GM23338 (cell line): Measurements from ENCODE around the gene SGK1. TPM values are rescaled to one million over a fixed set of nuclear protein-coding genes. Genes with fewer than 3 reads are reported as not detected.

Experiments used
- ATAC-seq: fragments of 200-7000 bp; cut with Tn5 transposase; 3 replicates; pipeline ENCODE4 v1.9.1; 2020
- DNase-seq: peaks from one replicate; pipeline ENCODE4 v3.0.0-alpha.2; 2015; ENCODE audit warnings: low spot score
- H2AFZ ChIP-seq: fragments of 200-600 bp; sonication (generic); 2 replicates; pipeline ENCODE4 v1.8.0; 2016; ENCODE audit warnings: antibody characterized with exemption, mild to moderate bottlenecking, moderate library complexity
- H3F3A ChIP-seq: fragments of 200-600 bp; sonication (generic); replicated peaks from 2 replicates; pipeline ENCODE4 v1.8.0; 2017; ENCODE audit warnings: antibody characterized with exemption, mixed run types, low read depth
- H3K27ac ChIP-seq: fragments of 200-600 bp; sonication (generic); 2 replicates; pipeline ENCODE4 v1.6.1; 2016; ENCODE audit warnings: low read depth
- H3K27me3 ChIP-seq: fragments of 200-600 bp; sonication (generic); 2 replicates; pipeline ENCODE4 v1.8.0; 2016; ENCODE audit warnings: mild to moderate bottlenecking, mixed run types, moderate library complexity; ENCODE audit not compliant: insufficient read depth
- H3K36me3 ChIP-seq: fragments of 200-600 bp; sonication (generic); 2 replicates; pipeline ENCODE4 v1.8.0; 2016; ENCODE audit warnings: mild to moderate bottlenecking; ENCODE audit not compliant: insufficient read depth
- H3K4me1 ChIP-seq: fragments of 200-600 bp; sonication (generic); 2 replicates; pipeline ENCODE4 v1.8.0; 2016; ENCODE audit warnings: mild to moderate bottlenecking, moderate library complexity; ENCODE audit not compliant: insufficient read depth
- H3K4me2 ChIP-seq: fragments of 200-600 bp; sonication (generic); 2 replicates; pipeline ENCODE4 v1.7.1; 2017; ENCODE audit warnings: mixed run types
- H3K4me3 ChIP-seq: fragments of 200-600 bp; sonication (generic); 2 replicates; pipeline ENCODE4 v1.6.1; 2016; ENCODE audit warnings: mixed run types
- H3K79me2 ChIP-seq: fragments of 200-600 bp; sonication (generic); replicated peaks from 2 replicates; pipeline ENCODE4 v1.8.0; 2017; ENCODE audit warnings: mild to moderate bottlenecking; ENCODE audit not compliant: insufficient read depth
- H3K9me2 ChIP-seq: fragments of 200-600 bp; sonication (generic); 2 replicates; pipeline ENCODE4 v1.8.0; 2017; ENCODE audit not compliant: insufficient read depth
- H4K20me1 ChIP-seq: fragments of 200-600 bp; sonication (generic); replicated peaks from 2 replicates; pipeline ENCODE4 v1.8.0; 2017; ENCODE audit warnings: mild to moderate bottlenecking; ENCODE audit not compliant: insufficient read depth
- H3K27ac Mint-ChIP-seq: 2 replicates; pipeline ENCODE4 v1.8.0; 2020; ENCODE audit warnings: inconsistent platforms, mild to moderate bottlenecking, moderate library complexity, mixed read lengths
- H3K27me3 Mint-ChIP-seq: 3 replicates; pipeline ENCODE4 v1.8.0; 2022; ENCODE audit warnings: low read depth, mild to moderate bottlenecking, moderate library complexity, mixed read lengths, inconsistent platforms; ENCODE audit not compliant: insufficient read depth, poor library complexity
- H3K36me3 Mint-ChIP-seq: 3 replicates; pipeline ENCODE4 v1.8.0; 2021; ENCODE audit warnings: low read depth, mild to moderate bottlenecking, inconsistent platforms, moderate library complexity, mixed read lengths
- H3K4me1 Mint-ChIP-seq: 3 replicates; pipeline ENCODE4 v1.8.0; 2020; ENCODE audit warnings: mild to moderate bottlenecking, inconsistent platforms, mixed read lengths
- H3K4me3 Mint-ChIP-seq: 3 replicates; pipeline ENCODE4 v1.8.0; 2021; ENCODE audit warnings: moderate library complexity, mild to moderate bottlenecking, inconsistent platforms, mixed read lengths
- H3K9me3 Mint-ChIP-seq: 3 replicates; pipeline ENCODE4 v1.8.0; 2020; ENCODE audit warnings: moderate library complexity, mild to moderate bottlenecking, inconsistent platforms, mixed read lengths
- EZH2phosphoT487 ChIP-seq: fragments of 200-600 bp; sonication (generic); IDR thresholded peaks from one replicate; pipeline ENCODE4 v1.8.1; 2018; ENCODE audit warnings: antibody characterized with exemption; ENCODE audit not compliant: unreplicated experiment
- POLR2AphosphoS5 ChIP-seq: IDR thresholded peaks from 2 replicates; pipeline ENCODE4 v1.6.1; 2016; ENCODE audit warnings: antibody characterized with exemption, low read depth
- REST ChIP-seq: IDR thresholded peaks from one replicate; pipeline ENCODE4 v1.6.1; 2018; ENCODE audit warnings: antibody characterized with exemption; ENCODE audit not compliant: unreplicated experiment
- STAT1 ChIP-seq: IDR thresholded peaks from one replicate; pipeline ENCODE4 v1.6.1; 2016; ENCODE audit warnings: antibody characterized with exemption; ENCODE audit not compliant: unreplicated experiment
- ZNF114 ChIP-seq: fragments of 250-450 bp; sonication (Bioruptor Pico); IDR thresholded peaks from 2 replicates; pipeline ENCODE4 v1.5.0; 2020; ENCODE audit warnings: mild to moderate bottlenecking, moderate library complexity
- polyA plus RNA-seq: library from polyadenylated mRNA; unstranded; fragments of >200 nt; fragmentation: Nextera tagmentation; extraction: Ambion mirVana; gene quantifications from 2 replicates; pipeline ENCODE4 v1.2.1, GENCODE V29; 2016
- total RNA-seq: library from RNA; depleted of rRNA; stranded (reverse); fragments of >200 nt; shearing (Covaris generic); gene quantifications from 2 replicates; pipeline ENCODE4 v1.2.3, GENCODE V29; 2014

Gene SGK1
- total and polyA plus RNA-seq, 2 experiments from 2014 or later, result 16.3 to 37.2 TPM

- H3K27ac Mint-ChIP-seq, result no peak overlapping the region
- no peaks in the 10 kb centered on the region for H3K9me3 Mint-ChIP-seq
- ATAC-seq, result no peak
Observed at GRCh38 chr6:134341999-134342567, 24.2 kb upstream of the SGK1 start.

GRCh38 chr6:134340179-134340975 is 22.5 kb upstream of the SGK1 start:
- no peak overlapping the region for H2AFZ ChIP-seq
- no peak for TF ChIP-seq REST
- no peak for TF ChIP-seq STAT1
- TF ChIP-seq EZH2phosphoT487, result no peak
- TF ChIP-seq ZNF114 (CRISPR knock-in tag), result no peak
- no peak for TF ChIP-seq POLR2AphosphoS5
- H3K27me3 Mint-ChIP-seq, result peaks cover 2% of the 10 kb centered on the region

More at GRCh38 chr6:134341999-134342567, 24.2 kb upstream of the SGK1 start:
- no peaks in the 10 kb centered on the region for H3K9me2 ChIP-seq
- no peak overlapping the region for H3K4me2 ChIP-seq
- H3K4me1 ChIP-seq, result no peaks in the 10 kb centered on the region
- no peaks in the 10 kb centered on the region for H3K79me2 ChIP-seq
- H4K20me1 ChIP-seq, result no peaks in the 10 kb centered on the region
- no peak for TF ChIP-seq ZNF114 (CRISPR knock-in tag)
- H3K4me3 Mint-ChIP-seq, result no peak overlapping the region
- no peak overlapping the region for H3K4me3 ChIP-seq
- no peak for DNase-seq
- H3K36me3 ChIP-seq, result no peaks in the 10 kb centered on the region
- no peak overlapping the region for H3K27ac ChIP-seq
- no peaks in the 10 kb centered on the region for H3K36me3 Mint-ChIP-seq
- no peaks in the 10 kb centered on the region; the same call in 2 of the 3 replicates for H3K4me1 Mint-ChIP-seq
- H3K27me3 ChIP-seq, result no peaks in the 10 kb centered on the region
- peaks cover 2% of the 10 kb centered on the region for H3K27me3 Mint-ChIP-seq
- peak overlapping the region; percentile 43; the same call in 1 of the 2 replicates for H2AFZ ChIP-seq
- no peaks in the 10 kb centered on the region for H3F3A ChIP-seq

More at GRCh38 chr6:134340179-134340975, 22.5 kb upstream of the SGK1 start:
- H3K4me3 ChIP-seq, result no peak overlapping the region
- H3K27ac Mint-ChIP-seq, result no peak overlapping the region
- H3K4me1 Mint-ChIP-seq, result no peaks in the 10 kb centered on the region; the same call in 2 of the 3 replicates
- H4K20me1 ChIP-seq, result no peaks in the 10 kb centered on the region
- H3K36me3 ChIP-seq, result no peaks in the 10 kb centered on the region
- H3K79me2 ChIP-seq, result no peaks in the 10 kb centered on the region
- DNase-seq (no peak), ATAC-seq (no peak)
- no peak overlapping the region for H3K4me2 ChIP-seq
- H3K9me3 Mint-ChIP-seq, result no peaks in the 10 kb centered on the region
- H3K9me2 ChIP-seq, result no peaks in the 10 kb centered on the region
- no peak overlapping the region for H3K27ac ChIP-seq
- H3K27me3 ChIP-seq, result no peaks in the 10 kb centered on the region
- H3F3A ChIP-seq, result no peaks in the 10 kb centered on the region
- H3K36me3 Mint-ChIP-seq, result no peaks in the 10 kb centered on the region
- H3K4me1 ChIP-seq, result no peaks in the 10 kb centered on the region
- H3K4me3 Mint-ChIP-seq, result no peak overlapping the region
